Thymus (tissue), 14 donors: ENCODE results near the gene ABCE1. TPM values are rescaled to one million over a fixed set of nuclear protein-coding genes. Genes with fewer than 3 reads are reported as not detected.

Experiments
- DNase-seq, 9 donors: peaks; one replicate each; pipeline ENCODE4 v3.0.0-alpha.2; 2013; ENCODE audit warnings: low spot score in 9 of 9, low read depth in 6 of 9, missing footprints in 1 of 9
- H3K27ac ChIP-seq, 2 donors: one replicate each; pipeline ENCODE4 v1.5.1; 2013; ENCODE audit warnings: control low read depth in 1 of 2, low read depth in 1 of 2, low read length in 1 of 2, mild to moderate bottlenecking in 1 of 2, moderate library complexity in 1 of 2
- H3K27me3 ChIP-seq, 2 donors: one replicate each; pipeline ENCODE4 v1.5.1; 2013; ENCODE audit warnings: low read length in 1 of 2; ENCODE audit not compliant: control insufficient read depth in 2 of 2, insufficient read depth in 1 of 2
- H3K36me3 ChIP-seq, 2 donors: one replicate each; pipeline ENCODE4 v1.5.1; 2013; ENCODE audit warnings: low read length in 1 of 2, mild to moderate bottlenecking in 1 of 2, moderate library complexity in 1 of 2; ENCODE audit not compliant: control insufficient read depth in 2 of 2, insufficient read depth in 2 of 2
- H3K4me1 ChIP-seq, 2 donors: one replicate each; pipeline ENCODE4 v1.5.1; 2013; ENCODE audit warnings: low read length in 2 of 2; ENCODE audit not compliant: control insufficient read depth in 2 of 2, insufficient read depth in 2 of 2
- H3K4me3 ChIP-seq, 2 donors: one replicate each; pipeline ENCODE4 v1.5.1; 2013; ENCODE audit warnings: low read length in 2 of 2, control low read depth in 1 of 2, mild to moderate bottlenecking in 1 of 2
- H3K9me3 ChIP-seq, 2 donors: one replicate each; pipeline ENCODE4 v1.5.1; 2013; ENCODE audit warnings: low read length in 1 of 2, mild to moderate bottlenecking in 1 of 2; ENCODE audit not compliant: control insufficient read depth in 2 of 2, insufficient read depth in 1 of 2
- WGBS: extraction: QIAGEN DNeasy Blood & Tissue Kit; methylation state at CpG from one replicate; pipeline ENCODE4 v1.1.7; 2013; 5-methylcytosine and 5-hydroxymethylcytosine counted together
- long read RNA-seq, 10 donors: transcript quantifications; one replicate each; lab custom pipeline, GENCODE V29; 2026
- polyA plus RNA-seq: library from polyadenylated mRNA; stranded (reverse); fragments of 200-250 nt; gene quantifications from one replicate; pipeline ENCODE4 v1.2.3, GENCODE V29; 2013
- total RNA-seq: library from RNA; stranded (reverse); fragments of 120-200 nt; gene quantifications from one replicate; pipeline ENCODE4 v1.2.4, GENCODE V29; 2013
- donor health status: healthy.

The ABCE1 gene
- total RNA-seq, result 70.9 TPM
- 36.2 TPM for polyA plus RNA-seq
- long read RNA-seq, donor 1, result 0 reads
- long read RNA-seq, donor 2, result 0 reads
- long read RNA-seq, donor 3, transcript ABCE1-201 (18 exons, 3,921 nt), result major isoform, 12 of 29 reads
- long read RNA-seq, donor 3, partial matches to known transcripts, result 17 of 29 reads
- long read RNA-seq, donor 3, other reads (novel, unspliced or antisense), result 0 of 29 reads
- long read RNA-seq, donor 4, transcript ABCE1-201 (18 exons, 3,921 nt), result major isoform, 7 of 8 reads
- long read RNA-seq, donor 4, partial matches to known transcripts, result 0 of 8 reads
- long read RNA-seq, donor 4, other reads (novel, unspliced or antisense), result 0 of 8 reads
- long read RNA-seq, donor 5, transcript ABCE1-201 (18 exons, 3,921 nt), result major isoform, 14 of 33 reads
- long read RNA-seq, donor 5, partial matches to known transcripts, result 15 of 33 reads
- long read RNA-seq, donor 5, other reads (novel, unspliced or antisense), result 0 of 33 reads
- long read RNA-seq, donor 6, transcript ABCE1-201 (18 exons, 3,921 nt), result major isoform, 5 of 15 reads
- long read RNA-seq, donor 6, partial matches to known transcripts, result 10 of 15 reads
- long read RNA-seq, donor 6, other reads (novel, unspliced or antisense), result 0 of 15 reads
- long read RNA-seq, donor 7, transcript ABCE1-201 (18 exons, 3,921 nt), result major isoform, 16 of 36 reads
- long read RNA-seq, donor 7, partial matches to known transcripts, result 18 of 36 reads
- long read RNA-seq, donor 7, other reads (novel, unspliced or antisense), result 0 of 36 reads
- long read RNA-seq, donor 8, transcript ABCE1-201 (18 exons, 3,921 nt), result major isoform, 6 of 6 reads
- long read RNA-seq, donor 8, partial matches to known transcripts, result 0 of 6 reads
- long read RNA-seq, donor 8, other reads (novel, unspliced or antisense), result 0 of 6 reads
- long read RNA-seq, donor 9, transcript ABCE1-201 (18 exons, 3,921 nt), result major isoform, 9 of 9 reads
- long read RNA-seq, donor 9, partial matches to known transcripts, result 0 of 9 reads
- long read RNA-seq, donor 9, other reads (novel, unspliced or antisense), result 0 of 9 reads
- long read RNA-seq, donor 10, transcript ABCE1-201 (18 exons, 3,921 nt), result major isoform, 10 of 17 reads
- long read RNA-seq, donor 10, partial matches to known transcripts, result 7 of 17 reads
- long read RNA-seq, donor 10, other reads (novel, unspliced or antisense), result 0 of 17 reads

GRCh38 chr4:145097821-145098674 is at the start of gene ABCE1, which contains the start of gene ANAPC10:
ABCE1 (plus strand) TSS chr4:145098311; CDS start chr4:145104413, 6,102 bp downstream.
ANAPC10 (minus strand) TSS chr4:145098196; CDS start chr4:145096099, 2,097 bp downstream.
- peak; percentile 96 to 99 (median 99) for DNase-seq
- no peaks in the 10 kb centered on the region for H3K27me3 ChIP-seq
- H3K4me3 ChIP-seq, result peak within 1 kb of the TSS; percentile 80 to 82
- H3K9me3 ChIP-seq, result peaks cover 0 to 2% of the 10 kb centered on the region in 2 donors
- peaks cover 3 to 9% of the 10 kb centered on the region in 2 donors for H3K4me1 ChIP-seq
- peaks cover 10 to 25% of the 10 kb centered on the region in 2 donors for H3K36me3 ChIP-seq
- under 1% methylated on average over 67 of the region's 67 CpGs for WGBS
- H3K27ac ChIP-seq, result peak within 1 kb of the TSS; percentile 93 to 96

GRCh38 chr4:145048817-145049216 is 49.3 kb upstream of the ABCE1 start:
- H3K4me3 ChIP-seq, result no peak overlapping the region
- DNase-seq, result no peak
- H3K27ac ChIP-seq, result no peak overlapping the region
- H3K36me3 ChIP-seq, result peaks cover 0 to 4% of the 10 kb centered on the region in 2 donors
- no peaks in the 10 kb centered on the region for H3K4me1 ChIP-seq
- H3K27me3 ChIP-seq, result no peaks in the 10 kb centered on the region
- H3K9me3 ChIP-seq, result no peaks in the 10 kb centered on the region

GRCh38 chr4:145049241-145049640 is 48.9 kb upstream of the ABCE1 start:
- Histone ChIP-seq H3K9me3 (no peaks in the 10 kb centered on the region), H3K27me3 (no peaks in the 10 kb centered on the region), H3K4me3 (no peak overlapping the region), H3K4me1 (no peaks in the 10 kb centered on the region), H3K36me3 (peaks cover 0 to 4% of the 10 kb centered on the region in 2 donors), H3K27ac (no peak overlapping the region)
- DNase-seq, result no peak
- WGBS, result 97% methylated on average over 1 of the region's 1 CpG

GRCh38 chr4:145055533-145056257 is 42.4 kb upstream of the ABCE1 start:
- Histone ChIP-seq H3K4me1 (no peaks in the 10 kb centered on the region), H3K27ac (no peak overlapping the region), H3K27me3 (no peaks in the 10 kb centered on the region), H3K4me3 (no peak overlapping the region), H3K9me3 (no peaks in the 10 kb centered on the region), H3K36me3 (peaks cover 0 to 5% of the 10 kb centered on the region in 2 donors)
- WGBS, result 97% methylated on average over 5 of the region's 5 CpGs
- DNase-seq, result no peak

GRCh38 chr4:145056325-145057130 is 41.6 kb upstream of the ABCE1 start:
- 98% methylated on average over 6 of the region's 6 CpGs for WGBS
- H3K4me3 ChIP-seq, result no peak overlapping the region
- H3K4me1 ChIP-seq, result no peaks in the 10 kb centered on the region
- H3K9me3 ChIP-seq, result no peaks in the 10 kb centered on the region
- DNase-seq, result no peak
- H3K36me3 ChIP-seq, result peaks cover 0 to 2% of the 10 kb centered on the region in 2 donors
- no peak overlapping the region for H3K27ac ChIP-seq
- H3K27me3 ChIP-seq, result no peaks in the 10 kb centered on the region

GRCh38 chr4:145058256-145058655 is 39.9 kb upstream of the ABCE1 start:
- no peak overlapping the region for H3K27ac ChIP-seq
- peaks cover 0 to 6% of the 10 kb centered on the region in 2 donors for H3K36me3 ChIP-seq
- no peak for DNase-seq
- H3K27me3 ChIP-seq, result no peaks in the 10 kb centered on the region
- no peak overlapping the region for H3K4me3 ChIP-seq
- H3K9me3 ChIP-seq, result no peaks in the 10 kb centered on the region
- H3K4me1 ChIP-seq, result no peaks in the 10 kb centered on the region

- Histone ChIP-seq H3K4me3 (no peak overlapping the region), H3K27ac (no peak overlapping the region), H3K36me3 (peaks cover 0 to 4% of the 10 kb centered on the region in 2 donors), H3K27me3 (no peaks in the 10 kb centered on the region), H3K4me1 (no peaks in the 10 kb centered on the region), H3K9me3 (no peaks in the 10 kb centered on the region)
- 73% methylated on average over 6 of the region's 6 CpGs for WGBS
- peak; percentile 4 to 78 (median 47) for DNase-seq
Measured at GRCh38 chr4:145061318-145061920, 36.7 kb upstream of the ABCE1 start.
